CD4-positive, alpha-beta T cell treated with Interleukin-15 for 4 hours (primary cell): ENCODE results near the gene GULP1.
"Not testable (repeated sequence)": the region's sequence is repeated elsewhere in the genome, so short reads cannot be mapped to it uniquely, and the experiment has no call there.

Experiments
- DNase-seq: peaks from one replicate; pipeline ENCODE4 v3.0.0-alpha.2; 2020; ENCODE audit warnings: low spot score

GULP1 gene

GRCh38 chr2:188291617-188292347, at the start of gene GULP1:
GULP1 (plus strand) TSS chr2:188291874; CDS start chr2:188477703, 185,829 bp downstream.
- DNase-seq, result no peak

GRCh38 chr2:188243381-188243780, 48.3 kb upstream of the GULP1 start:
- DNase-seq, result no peak

- no peak for DNase-seq
Observed at GRCh38 chr2:188244383-188244782, 47.3 kb upstream of the GULP1 start.

- DNase-seq, result no peak
Observed at GRCh38 chr2:188245230-188245629, 46.4 kb upstream of the GULP1 start.

GRCh38 chr2:188248513-188248912, 43.2 kb upstream of the GULP1 start:
- no peak for DNase-seq

- no peak for DNase-seq
Observed at GRCh38 chr2:188251034-188251433, 40.6 kb upstream of the GULP1 start.

GRCh38 chr2:188256420-188256819, 35.3 kb upstream of the GULP1 start:
- no peak for DNase-seq

- DNase-seq, result no peak
Observed at GRCh38 chr2:188265315-188265714, 26.4 kb upstream of the GULP1 start.

GRCh38 chr2:188267776-188268175, 23.9 kb upstream of the GULP1 start:
- DNase-seq, result no peak

- no peak for DNase-seq
Observed at GRCh38 chr2:188269004-188269403, 22.7 kb upstream of the GULP1 start.

GRCh38 chr2:188272121-188272520, 19.6 kb upstream of the GULP1 start:
- no peak for DNase-seq

GRCh38 chr2:188274274-188274673, 17.4 kb upstream of the GULP1 start:
- no peak for DNase-seq

- DNase-seq, result no peak
Observed at GRCh38 chr2:188276255-188276654, 15.4 kb upstream of the GULP1 start.

GRCh38 chr2:188277786-188278185, 13.9 kb upstream of the GULP1 start:
- DNase-seq, result no peak

- no peak for DNase-seq
Observed at GRCh38 chr2:188278388-188279092, 13.1 kb upstream of the GULP1 start.

- no peak for DNase-seq
Observed at GRCh38 chr2:188279093-188279445, 12.6 kb upstream of the GULP1 start.

- DNase-seq, result no peak
Observed at GRCh38 chr2:188280811-188281222, 10.9 kb upstream of the GULP1 start.

- DNase-seq, result no peak
Observed at GRCh38 chr2:188282907-188283306, 8.8 kb upstream of the GULP1 start.

GRCh38 chr2:188284251-188284650, 7.4 kb upstream of the GULP1 start:
- not testable (repeated sequence) for DNase-seq

GRCh38 chr2:188285049-188285448, 6.6 kb upstream of the GULP1 start:
- DNase-seq, result no peak

GRCh38 chr2:188285774-188286173, 5.9 kb upstream of the GULP1 start:
- no peak for DNase-seq

- no peak for DNase-seq
Observed at GRCh38 chr2:188291142-188291616, 495 bp upstream of the GULP1 start.
